HG02885 (cell line): Measurements from ENCODE around the gene CD96.
A peak's percentile ranks its signal among the peaks of the same experiment; 100 is the strongest.
"Not testable (repeated sequence)": the region's sequence is repeated elsewhere in the genome, so short reads cannot be mapped to it uniquely, and the experiment has no call there.

Source experiments
- ATAC-seq: cut with Tn5 transposase; IDR thresholded peaks from one replicate; pipeline ENCODE4 v1.9.1; 2021; ENCODE audit warnings: mild to moderate bottlenecking; ENCODE audit not compliant: unreplicated experiment, poor library complexity

Gene CD96

GRCh38 chr3:111667170-111667569 lies 125.2 kb downstream of the CD96 start:
- no peak for ATAC-seq

- ATAC-seq: peak; percentile 97
Measured at GRCh38 chr3:111667621-111668239, 125.7 kb downstream of the CD96 start.

- no peak for ATAC-seq
Measured at GRCh38 chr3:111668326-111668725, 126.3 kb downstream of the CD96 start.

- ATAC-seq: peak; percentile 66
Measured at GRCh38 chr3:111668888-111669488, 127.0 kb downstream of the CD96 start.

GRCh38 chr3:111669926-111670630 lies 128.1 kb downstream of the CD96 start:
- no peak for ATAC-seq

- not testable (repeated sequence) for ATAC-seq
Measured at GRCh38 chr3:111672461-111672860, 130.5 kb downstream of the CD96 start.

- no peak for ATAC-seq
Measured at GRCh38 chr3:111675846-111676210, 133.8 kb downstream of the CD96 start.

- no peak for ATAC-seq
Measured at GRCh38 chr3:111676211-111677006, 134.4 kb downstream of the CD96 start.

GRCh38 chr3:111677007-111677392 lies 135.0 kb downstream of the CD96 start:
- no peak for ATAC-seq

GRCh38 chr3:111681661-111682426 lies 139.8 kb downstream of the CD96 start:
- ATAC-seq: no peak

- no peak for ATAC-seq
Measured at GRCh38 chr3:111684640-111685039, 142.6 kb downstream of the CD96 start.

- ATAC-seq: no peak
Measured at GRCh38 chr3:111688190-111688800, 146.3 kb downstream of the CD96 start.

- ATAC-seq: peak; percentile 87
Measured at GRCh38 chr3:111690242-111690641, 148.2 kb downstream of the CD96 start.

GRCh38 chr3:111691293-111691909 lies 149.4 kb downstream of the CD96 start:
- ATAC-seq: peak; percentile 31

GRCh38 chr3:111692593-111693552 lies 150.9 kb downstream of the CD96 start:
- peak; percentile 60 for ATAC-seq

- no peak for ATAC-seq
Measured at GRCh38 chr3:111694471-111694870, 152.5 kb downstream of the CD96 start.

- no peak for ATAC-seq
Measured at GRCh38 chr3:111695636-111696117, 153.7 kb downstream of the CD96 start.

- ATAC-seq: peak; percentile 70
Measured at GRCh38 chr3:111700054-111700453, 158.1 kb downstream of the CD96 start.
